HepG2 (cell line): Measurements from ENCODE around the gene SHC1. TPM values are rescaled to one million over a fixed set of nuclear protein-coding genes. Genes with fewer than 3 reads are reported as not detected.

Experiments used
- ELF3 ChIP-seq: IDR thresholded peaks from 2 replicates; pipeline ENCODE4 v1.6.1; 2016; ENCODE audit warnings: missing genetic modification reagents, missing compliant biosample characterization
- ELF4 ChIP-seq: sonication (generic); formaldehyde crosslinking; IDR thresholded peaks from 2 replicates; pipeline ENCODE4 v1.5.0; 2020; ENCODE audit warnings: missing genetic modification reagents, mild to moderate bottlenecking, moderate library complexity, borderline replicate concordance
- KLF16 ChIP-seq, 2 experiments: sonication (generic) in 1 of 2; formaldehyde crosslinking in 1 of 2; IDR thresholded peaks; 2 replicates each; pipeline versions ENCODE4 v1.6.1 to v1.8.0; 2016 to 2023; ENCODE audit warnings: missing genetic modification reagents in 2 of 2, missing compliant biosample characterization in 1 of 2
- LRRFIP1 ChIP-seq: sonication (generic); formaldehyde crosslinking; conservative IDR thresholded peaks from 2 replicates; pipeline ENCODE4 v1.4.0; 2020; ENCODE audit warnings: missing genetic modification reagents
- RFX5 ChIP-seq: IDR thresholded peaks from 2 replicates; pipeline ENCODE4 v1.6.1; 2011; ENCODE audit warnings: low read depth, low read length, improper control_type of control experiment
- TFE3 ChIP-seq: IDR thresholded peaks from 2 replicates; pipeline ENCODE4 v1.6.1; 2016
- ZBTB2 ChIP-seq: sonication (generic); formaldehyde crosslinking; IDR thresholded peaks from 2 replicates; pipeline ENCODE4 v1.8.0; 2022; ENCODE audit warnings: low read depth, missing genetic modification reagents
- ZBTB25 ChIP-seq: IDR thresholded peaks from 2 replicates; pipeline ENCODE4 v1.6.1; 2018; ENCODE audit warnings: missing genetic modification reagents
- ZNF280B ChIP-seq: sonication (generic); formaldehyde crosslinking; IDR thresholded peaks from 2 replicates; pipeline ENCODE4 v1.5.0; 2020; ENCODE audit warnings: missing genetic modification reagents, mild to moderate bottlenecking, borderline replicate concordance
- ZNF550 ChIP-seq: sonication (generic); formaldehyde crosslinking; IDR thresholded peaks from 2 replicates; pipeline ENCODE4 v1.4.0; 2020; ENCODE audit warnings: mild to moderate bottlenecking, missing genetic modification reagents, borderline replicate concordance
- ZNF570 ChIP-seq: sonication (generic); formaldehyde crosslinking; IDR thresholded peaks from 2 replicates; pipeline ENCODE4 v1.4.0; 2020; ENCODE audit warnings: mild to moderate bottlenecking, missing genetic modification reagents, borderline replicate concordance
- ZNF639 ChIP-seq: conservative IDR thresholded peaks from 2 replicates; pipeline ENCODE4 v1.6.1; 2018; ENCODE audit warnings: missing genetic modification reagents
- ZNF800 ChIP-seq: sonication (generic); formaldehyde crosslinking; IDR thresholded peaks from 2 replicates; pipeline ENCODE4 v1.4.0; 2020; ENCODE audit warnings: missing genetic modification reagents
- polyA plus RNA-seq, 8 experiments: library from polyadenylated mRNA; depleted of rRNA in 3 of 8; stranded (reverse) in 7 of 8; unstranded in 1 of 8; fragments of >200 nt; fragmentation: Illumina TruSeq in 4 of 8; extraction: Trizol in 4 of 8; gene quantifications; 2 replicates each; pipeline versions ENCODE4 v1.2.1 to v1.2.3, GENCODE V29; 2011 to 2016; ENCODE audit warnings: low read depth in 4 of 8, missing spikeins in 1 of 8, mixed read lengths in 1 of 8; ENCODE audit not compliant: insufficient read depth in 1 of 8
- total RNA-seq, 5 experiments: library from RNA; depleted of rRNA; stranded (reverse); fragments of >200 nt; fragmentation: Illumina TruSeq; extraction: Trizol; gene quantifications; 2 replicates each; pipeline ENCODE4 v1.2.3, GENCODE V29; 2016; ENCODE audit warnings: low read depth in 1 of 5

SHC1 gene
- total and polyA plus RNA-seq, 2 of the 13 experiments (the other 11 are each of a cell fraction or from before 2014, with no cell fraction given), result 52.0 to 137 TPM

GRCh38 chr1:154970631-154971340 lies at the start of gene SHC1 (continued):
- TF ChIP-seq TFE3 (CRISPR knock-in tag) (0 out of 2 replicates have a peak, but pooled peaks have one; percentile 9), ZBTB2 (CRISPR knock-in tag) (no peak), ELF3 (CRISPR knock-in tag) (no peak; the same call in 1 of the 2 replicates), ZNF570 (CRISPR knock-in tag) (no peak), LRRFIP1 (CRISPR knock-in tag) (no peak), ZNF639 (no peak), ZNF280B (CRISPR knock-in tag) (no peak), ZBTB25 (CRISPR knock-in tag) (no peak), ZNF800 (CRISPR knock-in tag) (no peak), ELF4 (CRISPR knock-in tag) (no peak), RFX5 (no peak), ZNF550 (no peak), KLF16 (CRISPR knock-in tag; IDR thresholded peaks at IDR 0.05) (no peak; a peak in 1 of 4 replicates)
